ENCODE data around the gene NRN1.

DNA sequence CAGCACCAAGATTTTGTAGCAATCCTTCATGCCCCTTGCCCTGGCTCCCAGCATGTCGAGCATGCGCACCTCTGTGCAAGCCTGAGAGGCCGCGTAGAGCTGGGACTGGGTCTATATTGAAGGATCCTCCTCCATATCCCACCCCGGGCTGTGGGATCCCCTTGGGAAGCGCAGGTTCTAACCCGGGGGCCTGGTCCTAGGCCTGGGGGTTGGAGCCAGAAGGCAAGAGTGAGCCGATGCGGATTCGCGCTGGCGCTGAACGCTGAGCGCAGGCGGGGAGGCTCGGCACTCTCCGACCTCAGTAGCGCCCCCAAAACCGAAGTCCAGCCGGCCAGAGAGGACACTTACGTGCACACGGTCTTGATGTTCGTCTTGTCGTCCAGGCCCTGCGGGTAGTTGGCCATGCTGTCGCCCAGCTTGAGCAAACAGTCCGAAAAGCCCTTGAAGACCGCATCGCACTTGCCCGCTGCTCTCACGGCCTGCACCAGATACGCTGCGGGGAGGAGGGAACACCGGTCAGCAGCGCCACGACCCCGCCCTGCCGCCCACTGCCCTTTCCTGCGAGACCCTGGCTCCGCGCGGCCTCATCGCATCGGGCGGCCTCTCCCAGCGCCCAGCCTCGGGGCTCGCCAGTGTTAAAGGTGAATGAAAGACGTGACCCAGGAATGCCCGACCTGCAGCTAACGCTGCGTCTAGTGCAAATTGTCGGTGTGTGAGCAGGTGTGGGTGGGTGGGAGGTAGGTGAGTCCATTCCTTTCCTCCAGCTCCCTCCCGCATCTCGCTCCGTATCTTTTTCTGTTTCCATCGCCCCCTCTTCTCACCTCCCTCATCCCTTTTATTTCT lies 4.5 kb downstream of the NRN1 start:
- TF ChIP-seq, protein P1, sequence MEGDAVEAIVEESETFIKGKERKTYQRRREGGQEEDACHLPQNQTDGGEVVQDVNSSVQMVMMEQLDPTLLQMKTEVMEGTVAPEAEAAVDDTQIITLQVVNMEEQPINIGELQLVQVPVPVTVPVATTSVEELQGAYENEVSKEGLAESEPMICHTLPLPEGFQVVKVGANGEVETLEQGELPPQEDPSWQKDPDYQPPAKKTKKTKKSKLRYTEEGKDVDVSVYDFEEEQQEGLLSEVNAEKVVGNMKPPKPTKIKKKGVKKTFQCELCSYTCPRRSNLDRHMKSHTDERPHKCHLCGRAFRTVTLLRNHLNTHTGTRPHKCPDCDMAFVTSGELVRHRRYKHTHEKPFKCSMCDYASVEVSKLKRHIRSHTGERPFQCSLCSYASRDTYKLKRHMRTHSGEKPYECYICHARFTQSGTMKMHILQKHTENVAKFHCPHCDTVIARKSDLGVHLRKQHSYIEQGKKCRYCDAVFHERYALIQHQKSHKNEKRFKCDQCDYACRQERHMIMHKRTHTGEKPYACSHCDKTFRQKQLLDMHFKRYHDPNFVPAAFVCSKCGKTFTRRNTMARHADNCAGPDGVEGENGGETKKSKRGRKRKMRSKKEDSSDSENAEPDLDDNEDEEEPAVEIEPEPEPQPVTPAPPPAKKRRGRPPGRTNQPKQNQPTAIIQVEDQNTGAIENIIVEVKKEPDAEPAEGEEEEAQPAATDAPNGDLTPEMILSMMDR (IDR thresholded peaks at IDR 0.05), result peak; percentile 21
- peak; percentile 95 for TF ChIP-seq EZH2 (IDR thresholded peaks at IDR 0.05)
- TF ChIP-seq EZH2phosphoT487 (IDR thresholded peaks at IDR 0.05), result peak; percentile 92

Measured in neural progenitor cell (in vitro differentiated cells).